NCI-H1092 (cell line): ENCODE results near the gene PPP4R3B.
"Not testable (repeated sequence)": the region's sequence is repeated elsewhere in the genome, so short reads cannot be mapped to it uniquely, and the experiment has no call there.

ENCODE experiments used
- DNase-seq: peaks from one replicate; lab custom pipeline; 2025; lab: John Stamatoyannopoulos, UW

PPP4R3B gene

GRCh38 chr2:55595536-55595935 is 21.9 kb downstream of the PPP4R3B start:
- DNase-seq = no peak

- no peak for DNase-seq
Observed at GRCh38 chr2:55592130-55592529, 25.3 kb downstream of the PPP4R3B start.

GRCh38 chr2:55590810-55591440 is 26.5 kb downstream of the PPP4R3B start:
- no peak for DNase-seq

DNA sequence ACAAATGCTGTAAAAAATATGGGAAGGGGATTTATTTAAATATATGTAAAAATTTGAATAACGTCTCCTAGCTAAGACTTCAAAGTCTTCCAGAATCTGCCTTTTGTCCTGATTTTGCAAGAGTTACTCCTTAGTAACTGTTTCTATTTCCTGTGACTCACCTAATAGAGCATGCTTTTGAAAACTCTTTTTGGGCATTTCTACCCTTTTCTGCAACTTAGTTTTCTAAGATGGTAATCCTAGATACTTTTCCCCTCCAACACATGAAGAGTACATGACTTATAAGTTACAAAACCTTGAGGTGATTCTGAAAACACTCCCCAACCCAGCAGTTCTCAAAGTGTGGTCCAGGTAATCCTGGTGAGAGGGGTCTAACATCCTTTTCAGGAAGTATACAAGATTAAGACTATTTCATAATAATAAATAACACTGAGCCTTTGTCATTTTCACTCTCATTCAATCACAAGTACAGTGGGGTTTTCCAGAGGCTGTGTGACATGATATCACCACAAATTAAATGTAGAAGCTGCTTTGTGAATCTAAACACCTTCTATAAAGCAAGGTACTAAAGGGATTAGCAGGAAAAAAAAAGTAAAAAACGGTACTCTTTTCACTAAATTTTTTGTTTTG is 31.9 kb downstream of the PPP4R3B start:
- DNase-seq = no peak

- no peak for DNase-seq
Observed at GRCh38 chr2:55581874-55582547, 35.4 kb downstream of the PPP4R3B start.

DNA sequence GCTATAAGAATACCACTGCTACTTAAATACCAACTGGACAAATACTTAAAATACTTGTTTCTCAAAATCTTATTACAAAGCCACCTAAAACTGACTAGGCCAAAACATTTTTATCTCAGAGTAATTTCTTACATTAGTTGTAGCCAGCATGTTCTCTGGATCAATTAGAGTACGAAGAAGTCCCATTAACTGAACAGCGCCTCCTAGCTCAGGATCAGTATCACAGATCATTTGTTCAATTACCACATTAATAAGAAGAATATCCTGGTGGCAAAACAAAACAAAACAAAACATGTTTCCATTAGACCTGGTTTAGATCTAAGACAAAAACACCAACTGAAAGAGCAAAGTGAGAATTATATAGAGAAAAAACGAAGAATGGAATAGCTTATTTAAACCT is 36.0 kb downstream of the PPP4R3B start:
- no peak for DNase-seq

DNA sequence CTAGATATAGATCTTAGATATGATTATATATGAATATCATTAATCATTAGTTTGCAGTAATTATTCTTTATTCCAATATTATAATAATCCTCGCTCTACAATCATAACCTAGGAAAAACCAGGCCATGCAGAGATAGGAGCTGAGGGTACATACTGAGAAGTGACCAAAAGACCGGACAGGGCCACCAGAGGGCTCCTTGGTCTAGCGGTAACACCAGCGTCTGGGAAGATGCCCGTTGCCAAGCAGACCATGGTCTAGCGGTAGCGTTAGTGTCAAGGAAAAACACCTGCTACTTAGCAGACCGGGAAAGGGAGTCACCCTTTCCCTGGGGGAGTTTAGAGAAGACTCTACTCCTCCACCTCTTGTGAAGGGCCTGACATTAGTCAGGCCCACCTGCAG is 48.4 kb downstream of the PPP4R3B start:
- not testable (repeated sequence) for DNase-seq

DNA sequence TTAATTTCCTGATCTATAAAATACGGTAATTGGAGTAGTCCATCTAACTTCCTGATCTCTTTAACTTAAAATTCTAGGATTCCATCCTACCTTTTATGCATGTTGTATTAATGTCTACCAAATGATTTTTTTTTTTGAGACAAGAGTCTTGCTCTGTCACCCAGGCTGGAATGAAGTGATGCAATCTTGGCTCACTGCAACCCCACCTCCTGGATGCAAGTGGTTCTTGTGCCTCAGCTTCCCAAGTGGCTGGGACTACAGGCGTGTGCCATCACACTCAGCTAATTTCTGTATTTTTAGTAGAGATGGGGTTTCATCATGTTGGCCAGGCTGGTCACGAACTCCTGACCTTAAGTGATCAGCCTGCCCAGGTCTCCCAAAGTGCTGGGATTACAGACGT is 50.1 kb downstream of the PPP4R3B start:
- DNase-seq = no peak

GRCh38 chr2:55565613-55566012 is 51.8 kb downstream of the PPP4R3B start:
- DNase-seq = no peak

DNA sequence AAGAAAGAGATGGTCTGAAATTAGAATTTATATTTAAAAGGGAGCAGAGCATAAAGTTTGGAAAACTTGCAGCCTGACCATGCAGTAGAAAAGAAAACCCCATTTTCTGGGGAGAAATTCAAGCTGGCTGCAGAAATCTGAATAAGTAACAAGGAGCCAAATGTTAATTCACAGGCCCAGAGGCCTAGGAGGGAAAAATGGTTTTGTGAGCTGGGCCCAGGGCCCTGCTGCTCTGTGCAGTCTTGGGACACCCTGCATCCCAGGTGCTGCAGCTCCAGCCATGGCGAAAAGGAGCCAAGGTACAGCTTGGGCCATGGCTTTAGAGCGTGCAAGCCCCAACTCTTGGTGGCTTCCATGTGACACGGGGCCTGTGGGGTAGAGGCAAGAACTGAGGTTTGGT is 56.6 kb downstream of the PPP4R3B start:
- no peak for DNase-seq

DNA sequence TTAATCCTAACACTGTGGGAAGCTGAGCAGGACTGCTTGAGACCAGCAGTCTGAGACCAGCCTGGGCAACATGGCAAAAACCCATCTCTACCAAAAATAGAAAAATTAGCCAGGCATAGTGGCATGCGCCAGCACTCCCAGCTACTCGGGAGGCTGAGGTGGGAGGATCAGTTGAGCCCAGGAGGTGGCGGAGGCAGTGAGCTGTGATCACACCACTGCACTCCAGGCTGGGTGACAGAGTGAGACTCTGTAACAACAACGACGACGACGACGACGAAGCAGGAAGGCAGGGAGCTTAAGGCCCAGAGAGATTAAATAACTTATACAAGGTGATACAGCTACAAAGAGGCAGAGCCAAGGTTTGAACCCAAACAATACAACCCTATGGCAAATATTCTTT is 60.6 kb downstream of the PPP4R3B start:
- DNase-seq = no peak

DNA sequence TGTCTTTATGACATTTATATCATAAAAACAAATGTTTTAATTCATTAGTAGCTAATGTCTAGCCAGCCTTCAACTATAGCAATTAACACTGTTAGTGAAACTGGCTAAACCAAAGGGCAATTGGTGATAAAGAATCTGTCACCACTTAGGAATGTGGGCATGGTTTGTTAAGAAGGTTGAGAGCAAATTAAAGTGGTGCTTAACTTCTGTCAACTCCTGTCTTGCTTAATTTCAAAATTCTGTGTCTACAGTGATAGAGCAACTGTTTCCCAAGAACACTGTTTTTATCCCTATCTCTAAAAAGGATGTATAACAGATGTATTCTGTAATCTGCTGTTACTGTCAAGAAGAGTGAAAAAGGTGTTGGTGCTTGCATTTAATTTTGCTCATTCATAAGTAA is 61.4 kb downstream of the PPP4R3B start:
- DNase-seq = no peak

DNA sequence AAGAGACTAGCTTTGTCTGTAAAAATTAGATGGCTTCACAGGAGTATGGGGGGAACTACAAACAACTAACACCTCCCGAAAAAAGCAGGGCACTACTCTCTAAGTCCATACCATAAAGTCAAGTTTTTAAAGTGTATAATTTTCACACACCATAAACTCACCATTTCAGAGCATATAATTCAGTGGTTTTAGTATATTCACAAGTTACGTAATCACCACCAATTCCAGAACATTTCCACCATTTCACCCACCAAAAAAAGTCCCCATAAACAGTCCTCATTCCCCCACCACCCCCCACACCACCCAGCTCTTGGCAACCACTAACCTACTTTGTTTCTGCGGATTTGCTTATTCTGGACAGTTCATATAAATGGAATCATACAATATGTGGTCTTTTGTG is 64.1 kb downstream of the PPP4R3B start:
- no peak for DNase-seq

- DNase-seq = no peak
Observed at GRCh38 chr2:55550368-55551102, 66.9 kb downstream of the PPP4R3B start.

DNA sequence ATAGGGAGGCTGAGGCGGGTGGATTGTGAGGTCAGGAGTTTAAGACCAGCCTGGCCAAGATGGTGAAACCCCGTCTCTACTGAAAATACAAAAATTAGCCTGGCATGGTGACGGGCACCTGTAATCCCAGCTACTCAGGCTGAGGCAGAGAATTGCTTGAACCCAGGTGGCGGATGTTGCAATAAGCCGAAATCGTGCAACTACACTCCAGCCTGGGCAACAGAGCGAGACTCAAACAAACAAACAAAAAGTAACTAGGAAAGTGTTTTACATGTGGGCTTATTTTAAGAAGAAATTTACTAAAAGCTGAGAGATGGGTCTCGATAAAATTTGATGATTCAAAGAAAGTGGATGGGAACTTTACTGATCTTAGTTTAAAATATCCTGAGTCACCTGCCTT is 69.7 kb downstream of the PPP4R3B start:
- not testable (repeated sequence) for DNase-seq

DNA sequence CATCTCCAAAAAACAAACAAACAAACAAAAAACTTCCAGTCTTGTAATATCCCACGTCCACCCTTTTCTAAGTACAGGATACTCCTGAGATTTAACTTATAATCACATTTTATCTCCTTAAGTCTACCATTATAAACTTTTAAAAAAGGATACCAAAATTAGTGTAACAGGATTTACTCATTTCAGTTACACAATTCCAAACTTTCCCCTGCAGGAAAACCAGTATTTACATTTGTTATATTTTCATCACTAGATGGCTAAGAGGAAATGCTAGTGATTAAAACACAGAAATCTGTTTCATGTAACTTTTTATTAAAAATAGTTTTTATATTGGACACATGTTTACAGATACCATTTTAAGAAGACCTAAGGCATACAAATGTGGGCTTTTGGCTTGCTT is 70.4 kb downstream of the PPP4R3B start:
- DNase-seq = no peak

DNA sequence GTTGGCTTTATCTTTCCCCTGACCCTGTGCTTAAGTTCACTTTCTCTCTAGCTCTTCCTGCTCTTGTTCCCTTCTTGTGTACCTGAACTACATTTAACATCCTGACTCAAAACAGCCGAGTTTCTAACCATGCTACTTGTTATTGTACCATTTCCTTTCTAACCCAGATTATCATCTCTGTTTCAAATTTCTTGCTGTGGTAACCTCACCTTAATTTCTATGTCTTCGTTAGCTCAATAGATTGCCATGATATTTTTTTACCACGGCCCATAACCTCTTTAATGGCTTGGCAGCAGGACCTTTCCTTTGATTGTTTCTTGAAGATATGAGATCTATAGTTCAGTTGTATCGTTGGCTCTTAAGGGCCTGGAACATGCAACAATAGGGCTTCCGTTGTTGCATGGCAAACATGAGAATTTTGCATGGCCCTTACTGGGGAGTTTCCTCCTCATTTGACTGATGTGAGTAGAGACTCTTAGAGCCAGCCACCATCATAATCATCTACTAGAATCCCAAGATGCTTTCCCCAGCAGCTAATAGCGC is 86.8 kb downstream of the PPP4R3B start:
- DNase-seq = no peak

DNA sequence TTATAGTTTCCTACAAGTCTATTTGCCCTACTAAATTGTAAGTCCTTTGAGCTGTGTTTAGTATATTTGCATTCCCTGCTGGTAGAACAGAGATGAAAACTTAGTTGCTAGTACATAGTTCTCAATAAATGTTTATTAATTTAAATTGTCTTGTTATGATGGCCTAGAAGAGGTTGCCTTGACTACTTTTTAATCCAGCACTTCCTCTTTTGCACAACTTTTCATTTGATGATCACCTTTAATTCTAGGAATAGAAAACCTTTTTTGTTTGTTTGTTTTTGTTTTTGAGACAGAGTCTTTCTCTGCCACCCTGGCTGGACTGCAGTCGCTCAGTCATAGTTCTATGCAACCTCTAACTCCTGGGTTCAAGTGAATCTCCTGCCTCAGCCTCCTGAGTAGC is 91.2 kb downstream of the PPP4R3B start:
- DNase-seq = no peak

- no peak for DNase-seq
Observed at GRCh38 chr2:55524884-55525437, 92.5 kb downstream of the PPP4R3B start.

DNA sequence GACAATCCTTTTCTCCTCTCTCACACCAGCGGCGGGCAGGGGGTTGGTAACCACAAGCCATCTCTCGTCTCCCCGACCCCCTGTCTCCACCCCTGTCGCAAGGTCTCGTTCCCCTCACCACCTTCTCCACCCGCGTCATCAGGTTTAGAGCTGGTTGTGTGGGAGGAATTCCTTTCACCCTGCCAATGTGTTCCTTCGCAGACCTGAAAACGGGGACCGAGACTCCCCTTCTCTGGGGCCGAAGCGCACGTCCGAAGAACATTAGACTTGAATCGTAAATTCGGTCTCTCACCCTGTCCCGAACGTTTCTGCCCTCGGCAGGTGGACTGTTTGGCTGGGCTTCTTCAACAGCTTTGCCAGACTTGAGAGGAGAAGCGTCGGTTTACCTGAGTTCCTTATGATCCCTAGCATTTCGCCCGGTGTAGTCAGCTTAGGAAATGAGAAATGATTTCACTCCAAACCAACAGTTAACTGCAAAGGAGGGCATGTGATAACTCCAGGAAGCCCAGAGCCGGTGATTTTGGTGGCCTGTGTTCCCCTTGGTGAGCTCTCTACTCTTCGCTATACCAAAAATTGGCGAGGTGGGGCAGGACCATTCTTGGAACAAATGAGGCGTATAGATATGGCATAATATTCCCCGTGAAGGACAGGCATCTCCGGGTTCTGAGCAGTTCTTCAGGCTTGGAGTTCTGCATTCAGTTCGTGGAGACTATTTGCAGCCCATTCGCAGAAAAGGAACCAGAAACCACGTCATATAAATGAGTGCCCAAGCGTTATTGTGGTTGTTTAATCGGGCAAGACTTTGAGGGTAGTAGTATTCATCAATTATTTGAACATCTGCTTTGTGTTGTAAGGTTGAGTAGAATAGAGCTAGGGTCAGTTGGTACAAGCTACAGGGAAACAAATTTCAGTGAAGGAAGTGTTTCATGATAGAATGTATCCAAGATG is 97.2 kb downstream of the PPP4R3B start:
- no peak for DNase-seq

GRCh38 chr2:55518841-55519165 is 98.6 kb downstream of the PPP4R3B start:
- DNase-seq = no peak
